ENCODE measurements around the gene UMODL1.

GRCh38 chr21:42123219-42123908 is 52.2 kb downstream of the UMODL1 start:
- no peak for TF ChIP-seq CTCF (IDR thresholded peaks at IDR 0.05; ENCODE audit: borderline replicate concordance, extremely low read depth, low read length, poor library complexity, severe bottlenecking)
- no peak for TF ChIP-seq EZH2 (IDR thresholded peaks at IDR 0.05; ENCODE audit: borderline replicate concordance, low read depth, low read length, severe bottlenecking)
